Smooth muscle cell (in vitro differentiated cells): ENCODE measurements around the gene CIAPIN1. TPM values are rescaled to one million over a fixed set of nuclear protein-coding genes. Genes with fewer than 3 reads are reported as not detected.

ENCODE experiments used
- DNase-seq: peaks from one replicate; lab custom pipeline; 2025; ENCODE audit not compliant: unreplicated experiment; lab: John Stamatoyannopoulos, UW
- H2AFZ ChIP-seq: fragments of 200-600 bp; sonication (generic); 2 replicates; pipeline ENCODE4 v1.6.0; 2016; ENCODE audit warnings: antibody characterized with exemption, low read depth, mild to moderate bottlenecking
- H3F3A ChIP-seq: fragments of 200-600 bp; sonication (generic); 2 replicates; pipeline ENCODE4 v1.6.0; 2017; ENCODE audit warnings: antibody characterized with exemption, low read depth
- H3K27ac ChIP-seq: fragments of 200-600 bp; sonication (generic); 2 replicates; pipeline ENCODE4 v1.5.1; 2016; ENCODE audit warnings: low read depth, mild to moderate bottlenecking
- H3K27me3 ChIP-seq: fragments of 200-600 bp; sonication (generic); 2 replicates; pipeline ENCODE4 v1.6.1; 2016; ENCODE audit warnings: low read depth, mild to moderate bottlenecking
- H3K36me3 ChIP-seq: fragments of 200-600 bp; sonication (generic); 2 replicates; pipeline ENCODE4 v1.5.1; 2016; ENCODE audit warnings: low read depth
- H3K4me1 ChIP-seq: fragments of 200-600 bp; sonication (generic); 2 replicates; pipeline ENCODE4 v1.5.1; 2016; ENCODE audit warnings: low read depth
- H3K4me2 ChIP-seq: fragments of 200-600 bp; sonication (generic); 2 replicates; pipeline ENCODE4 v1.6.0; 2016; ENCODE audit warnings: mild to moderate bottlenecking
- H3K4me3 ChIP-seq: fragments of 200-600 bp; sonication (generic); 2 replicates; pipeline ENCODE4 v1.5.1; 2016; ENCODE audit warnings: mild to moderate bottlenecking
- H3K79me2 ChIP-seq: fragments of 200-600 bp; sonication (generic); 2 replicates; pipeline ENCODE4 v1.6.0; 2016; ENCODE audit warnings: low read depth, mild to moderate bottlenecking
- H3K9ac ChIP-seq: fragments of 200-600 bp; sonication (generic); 2 replicates; pipeline ENCODE4 v1.6.0; 2016; ENCODE audit warnings: low read depth
- H3K9me3 ChIP-seq: fragments of 200-600 bp; sonication (generic); replicated peaks from 2 replicates; pipeline ENCODE4 v1.5.1; 2016; ENCODE audit warnings: low read depth
- H4K20me1 ChIP-seq: fragments of 200-600 bp; sonication (generic); 2 replicates; pipeline ENCODE4 v1.6.0; 2016; ENCODE audit warnings: low read depth
- CTCF ChIP-seq: fragments of 200-600 bp; sonication (generic); IDR thresholded peaks from 2 replicates; pipeline ENCODE4 v1.5.1; 2017; ENCODE audit warnings: borderline replicate concordance, mild to moderate bottlenecking, antibody characterized with exemption; ENCODE audit not compliant: insufficient read depth, poor library complexity, severe bottlenecking
- WGBS: methylation state at CpG from one replicate; pipeline ENCODE4 v1.1.7; 2016; ENCODE audit warnings: low lambda C conversion rate; 5-methylcytosine and 5-hydroxymethylcytosine counted together
- polyA plus RNA-seq: library from polyadenylated mRNA; unstranded; fragments of >200 nt; fragmentation: Nextera tagmentation; extraction: Ambion mirVana; gene quantifications from 2 replicates; pipeline ENCODE4 v1.2.1, GENCODE V29; 2016
- total RNA-seq: library from RNA; depleted of rRNA; stranded (reverse); fragments of >200 nt; gene quantifications from 2 replicates; pipeline ENCODE4 v1.2.3, GENCODE V29; 2014

Gene CIAPIN1
- 36.6 and 39.5 TPM in 2 replicates for total RNA-seq
- polyA plus RNA-seq, result 58.1 and 67.4 TPM in 2 replicates

GRCh38 chr16:57447186-57447962 is at the start of gene CIAPIN1, which contains the start of gene COQ9:
Gene CIAPIN1 (minus strand): TSS chr16:57447385. CDS start chr16:57440928, 6,457 bp downstream.
Gene COQ9 (plus strand): TSS chr16:57447479. CDS start chr16:57447506, 27 bp downstream.
- Histone ChIP-seq H3K27me3 (no peaks in the 10 kb centered on the region), H3K4me3 (peak within 1 kb of the TSS; percentile 98), H3K79me2 (peaks cover 63% of the 10 kb centered on the region), H3K36me3 (peaks cover 5% of the 10 kb centered on the region), H3K9me3 (no peaks in the 10 kb centered on the region), H3K27ac (peak within 1 kb of the TSS; percentile 72), H3K4me1 (peaks cover 8% of the 10 kb centered on the region), H3F3A (no peaks in the 10 kb centered on the region), H3K4me2 (peak within 1 kb of the TSS; percentile 96), H3K9ac (peak within 1 kb of the TSS; percentile 95), H2AFZ (peak within 1 kb of the TSS; percentile 88), H4K20me1 (no peaks in the 10 kb centered on the region)
- DNase-seq, result peak; percentile 56
- no peak for TF ChIP-seq CTCF
- under 1% methylated on average over 60 of the region's 68 CpGs for WGBS

- H3K36me3 ChIP-seq, result no peaks in the 10 kb centered on the region
- no peak overlapping the region for H3K27ac ChIP-seq
- H3K79me2 ChIP-seq, result no peaks in the 10 kb centered on the region
- H2AFZ ChIP-seq, result no peak overlapping the region
- H3K4me1 ChIP-seq, result no peaks in the 10 kb centered on the region
- H3K9ac ChIP-seq, result no peak overlapping the region
- whole genome bisulfite sequencing, result 99% methylated on average over 4 of the region's 4 CpGs
- H4K20me1 ChIP-seq, result no peaks in the 10 kb centered on the region
- no peaks in the 10 kb centered on the region for H3K27me3 ChIP-seq
- TF ChIP-seq CTCF, result no peak
- no peak for DNase-seq
- no peak overlapping the region for H3K4me2 ChIP-seq
- no peaks in the 10 kb centered on the region for H3F3A ChIP-seq
- H3K4me3 ChIP-seq, result no peak overlapping the region
- no peaks in the 10 kb centered on the region for H3K9me3 ChIP-seq
Observed at GRCh38 chr16:57493767-57494166, 46.6 kb upstream of the CIAPIN1 start.

- peaks cover 8% of the 10 kb centered on the region for H4K20me1 ChIP-seq
- no peaks in the 10 kb centered on the region for H3K9me3 ChIP-seq
- no peak for DNase-seq
- no peak overlapping the region for H3K4me2 ChIP-seq
- no peak overlapping the region for H3K4me3 ChIP-seq
- peaks cover 22% of the 10 kb centered on the region for H3K79me2 ChIP-seq
- 97% methylated on average over 5 of the region's 5 CpGs for WGBS
- H3F3A ChIP-seq, result no peaks in the 10 kb centered on the region
- no peak for TF ChIP-seq CTCF
- H3K27ac ChIP-seq, result no peak overlapping the region
- no peak overlapping the region for H2AFZ ChIP-seq
- no peaks in the 10 kb centered on the region for H3K36me3 ChIP-seq
- H3K27me3 ChIP-seq, result no peaks in the 10 kb centered on the region
- H3K4me1 ChIP-seq, result no peaks in the 10 kb centered on the region
- no peak overlapping the region for H3K9ac ChIP-seq
Observed at GRCh38 chr16:57489229-57489628, 42.0 kb upstream of the CIAPIN1 start.
